Measurements from ENCODE around the gene ZBTB18. TPM values are rescaled to one million over a fixed set of nuclear protein-coding genes. Genes with fewer than 3 reads are reported as not detected.

ZBTB18 gene
- total RNA-seq, 2 donors from 2014 or later: 15.4 to 17.9 TPM

GRCh38 chr1:244047621-244048255 lies 3.3 kb upstream of the ZBTB18 start:
- Mint-ChIP-seq H3K36me3 (ENCODE audit: low read depth) (no peaks in the 10 kb centered on the region), H3K27me3 (ENCODE audit: insufficient read depth) (peaks cover 4% of the 10 kb centered on the region), H3K27ac (peak overlapping the region; percentile 92), H3K4me3 (no peak overlapping the region), H3K4me1 (peaks cover 6% of the 10 kb centered on the region), H3K9me3 (no peaks in the 10 kb centered on the region)
- no peak for DNase-seq
- WGBS, 2 experiments (ENCODE audit: insufficient coverage in 1 of 2, insufficient read length in 1 of 2): 0 to 1% methylated on average over 24 to 54 of the region's 54 CpGs
- peak overlapping the region; percentile 99 for H3K27ac ChIP-seq (ENCODE audit: low read depth, low read length)
- no peaks in the 10 kb centered on the region for H3K9me3 ChIP-seq (ENCODE audit: control insufficient read depth, low read length)
- H3K9ac ChIP-seq (ENCODE audit: extremely low read depth, low read length, poor library complexity, severe bottlenecking): peak overlapping the region; percentile 66
- TF ChIP-seq, protein P1, sequence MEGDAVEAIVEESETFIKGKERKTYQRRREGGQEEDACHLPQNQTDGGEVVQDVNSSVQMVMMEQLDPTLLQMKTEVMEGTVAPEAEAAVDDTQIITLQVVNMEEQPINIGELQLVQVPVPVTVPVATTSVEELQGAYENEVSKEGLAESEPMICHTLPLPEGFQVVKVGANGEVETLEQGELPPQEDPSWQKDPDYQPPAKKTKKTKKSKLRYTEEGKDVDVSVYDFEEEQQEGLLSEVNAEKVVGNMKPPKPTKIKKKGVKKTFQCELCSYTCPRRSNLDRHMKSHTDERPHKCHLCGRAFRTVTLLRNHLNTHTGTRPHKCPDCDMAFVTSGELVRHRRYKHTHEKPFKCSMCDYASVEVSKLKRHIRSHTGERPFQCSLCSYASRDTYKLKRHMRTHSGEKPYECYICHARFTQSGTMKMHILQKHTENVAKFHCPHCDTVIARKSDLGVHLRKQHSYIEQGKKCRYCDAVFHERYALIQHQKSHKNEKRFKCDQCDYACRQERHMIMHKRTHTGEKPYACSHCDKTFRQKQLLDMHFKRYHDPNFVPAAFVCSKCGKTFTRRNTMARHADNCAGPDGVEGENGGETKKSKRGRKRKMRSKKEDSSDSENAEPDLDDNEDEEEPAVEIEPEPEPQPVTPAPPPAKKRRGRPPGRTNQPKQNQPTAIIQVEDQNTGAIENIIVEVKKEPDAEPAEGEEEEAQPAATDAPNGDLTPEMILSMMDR (conservative IDR thresholded peaks at IDR 0.05): no peak
- H3K27me3 ChIP-seq (ENCODE audit: control insufficient read depth, insufficient read depth, low read length, poor library complexity, severe bottlenecking): peaks cover 15% of the 10 kb centered on the region
- H3K36me3 ChIP-seq (ENCODE audit: control insufficient read depth, insufficient read depth, low read length): no peaks in the 10 kb centered on the region
- H3K4me1 ChIP-seq (ENCODE audit: control insufficient read depth, insufficient read depth, low read length): peaks cover 13% of the 10 kb centered on the region
- H3K4me3 ChIP-seq (ENCODE audit: low read length): peak overlapping the region; percentile 85

DNA sequence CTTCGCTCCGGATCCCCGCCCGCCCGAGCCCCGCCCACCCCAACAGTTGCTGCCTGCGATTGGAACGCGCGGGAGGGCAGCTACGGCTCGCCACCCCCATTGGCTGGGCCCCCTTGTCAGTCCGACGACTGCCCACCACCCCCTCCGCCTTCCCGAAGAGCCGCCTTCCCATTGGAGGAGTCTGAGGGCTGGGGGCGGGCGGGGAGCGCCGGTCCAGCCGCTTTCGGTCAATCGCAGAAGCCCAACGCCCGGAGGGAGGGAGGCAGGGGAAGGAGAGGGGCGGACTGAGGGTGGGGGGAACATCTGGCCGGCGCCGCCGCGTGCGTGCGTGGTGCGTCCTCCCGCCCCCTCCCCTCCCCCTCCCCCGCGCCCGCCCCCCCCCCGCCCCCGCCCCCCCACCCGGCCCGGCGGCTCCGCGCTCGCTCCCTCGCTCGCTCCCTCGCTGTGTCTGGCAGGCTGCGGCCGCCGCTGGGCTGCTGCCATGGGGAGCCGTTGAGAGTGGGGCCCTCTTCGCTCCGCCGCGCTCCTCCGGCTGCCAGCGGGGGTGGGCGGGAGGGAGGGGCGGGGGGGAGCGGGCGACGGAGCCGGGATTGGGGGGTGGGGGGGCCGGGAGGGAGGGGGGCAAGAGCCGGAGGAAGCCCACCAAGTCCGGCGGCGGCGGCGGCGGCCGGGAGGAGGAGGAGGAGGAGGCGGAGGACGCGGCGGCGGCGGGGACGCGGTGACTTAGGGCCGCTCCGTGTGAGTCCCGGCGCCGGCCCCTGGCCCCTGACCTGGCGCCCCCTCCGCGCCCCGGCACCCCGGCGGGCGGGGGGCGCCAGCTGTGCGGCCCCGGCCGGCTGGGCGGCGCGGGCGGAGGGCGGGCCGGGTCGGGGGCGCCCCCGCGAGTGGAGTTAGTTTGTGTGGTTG lies 2.6 kb upstream of the ZBTB18 start:
- H3K9ac ChIP-seq (ENCODE audit: extremely low read depth, low read length, poor library complexity, severe bottlenecking): no peak overlapping the region
- H3K27ac ChIP-seq (ENCODE audit: low read depth, low read length): no peak overlapping the region
- H3K27me3 Mint-ChIP-seq (ENCODE audit: insufficient read depth): peaks cover 4% of the 10 kb centered on the region
- H3K36me3 ChIP-seq (ENCODE audit: control insufficient read depth, insufficient read depth, low read length): no peaks in the 10 kb centered on the region
- WGBS, 2 experiments (ENCODE audit: insufficient coverage in 1 of 2, insufficient read length in 1 of 2): 0% methylated on average over 65 of the region's 109 CpGs; no CpG with 5 or more reads in 1 of the 2 experiments
- peaks cover 6% of the 10 kb centered on the region for H3K4me1 Mint-ChIP-seq
- DNase-seq: peak; percentile 99
- no peak overlapping the region for H3K27ac Mint-ChIP-seq
- H3K27me3 ChIP-seq (ENCODE audit: control insufficient read depth, insufficient read depth, low read length, poor library complexity, severe bottlenecking): peaks cover 15% of the 10 kb centered on the region
- H3K4me3 ChIP-seq (ENCODE audit: low read length): no peak overlapping the region
- TF ChIP-seq, protein P1 (conservative IDR thresholded peaks at IDR 0.05): no peak
- H3K9me3 Mint-ChIP-seq: no peaks in the 10 kb centered on the region
- H3K4me3 Mint-ChIP-seq: no peak overlapping the region
- no peaks in the 10 kb centered on the region for H3K36me3 Mint-ChIP-seq (ENCODE audit: low read depth)
- H3K9me3 ChIP-seq (ENCODE audit: control insufficient read depth, low read length): no peaks in the 10 kb centered on the region
- H3K4me1 ChIP-seq (ENCODE audit: control insufficient read depth, insufficient read depth, low read length): peaks cover 19% of the 10 kb centered on the region

- H3K4me1 Mint-ChIP-seq: peaks cover 6% of the 10 kb centered on the region
- no peaks in the 10 kb centered on the region for H3K9me3 Mint-ChIP-seq
- H3K36me3 Mint-ChIP-seq (ENCODE audit: low read depth): no peaks in the 10 kb centered on the region
- Histone ChIP-seq H3K27ac (ENCODE audit: low read depth, low read length) (peak overlapping the region; percentile 94), H3K36me3 (ENCODE audit: control insufficient read depth, insufficient read depth, low read length) (peaks cover 1% of the 10 kb centered on the region), H3K9me3 (ENCODE audit: control insufficient read depth, low read length) (no peaks in the 10 kb centered on the region), H3K4me1 (ENCODE audit: control insufficient read depth, insufficient read depth, low read length) (peaks cover 20% of the 10 kb centered on the region), H3K9ac (ENCODE audit: extremely low read depth, low read length, poor library complexity, severe bottlenecking) (peak overlapping the region; percentile 75), H3K27me3 (ENCODE audit: control insufficient read depth, insufficient read depth, low read length, poor library complexity, severe bottlenecking) (peaks cover 15% of the 10 kb centered on the region), H3K4me3 (ENCODE audit: low read length) (peak overlapping the region; percentile 97)
- no peak overlapping the region for H3K4me3 Mint-ChIP-seq
- peak overlapping the region; percentile 91 for H3K27ac Mint-ChIP-seq
- peak; percentile 74 for DNase-seq
- 0% methylated on average over 4 to 70 of the region's 76 CpGs for WGBS, 2 experiments (ENCODE audit: insufficient coverage in 1 of 2, insufficient read length in 1 of 2)
- TF ChIP-seq, protein P1 (conservative IDR thresholded peaks at IDR 0.05): no peak
- peaks cover 4% of the 10 kb centered on the region for H3K27me3 Mint-ChIP-seq (ENCODE audit: insufficient read depth)
Observed at GRCh38 chr1:244049162-244050013, 1.7 kb upstream of the ZBTB18 start.
